Endothelial cell of umbilical vein (primary cell): Measurements from ENCODE around the gene FAM131C. TPM values are rescaled to one million over a fixed set of nuclear protein-coding genes. Genes with fewer than 3 reads are reported as not detected.

Experiments
- BruUV-seq: library from RNA; stranded (reverse); fragments of 400-500 nt; replicated peaks from 2 replicates; lab custom pipeline; 2021; lab: Mats Ljungman, UMichigan
- CTCF ChIA-PET: fragments of 300-600, 350-600 bp; sonication (Branson Sonifier 250); formaldehyde crosslinking; loops from one replicate; lab custom pipeline; 2021; ENCODE audit warnings: antibody characterized with exemption, inconsistent platforms; lab: Charles Lee
- POLR2A ChIA-PET: fragments of 300-600, 350-600 bp; sonication (Branson Sonifier 250); formaldehyde crosslinking; loops from one replicate; lab custom pipeline; 2021; ENCODE audit warnings: antibody characterized with exemption, inconsistent platforms; lab: Charles Lee
- DNase-seq: peaks from one replicate; pipeline ENCODE4 v3.0.0-alpha.2; 2011; ENCODE audit warnings: low read depth, low spot score
- FAIRE-seq: peaks from 2 replicates; lab custom pipeline; 2011; peaks lifted over from hg19 to GRCh38; lab: Jason Lieb, UNC
- H2AFZ ChIP-seq: 2 replicates; pipeline ENCODE4 v1.6.0; 2012; ENCODE audit warnings: low read depth, low read length, control low read depth, inconsistent platforms
- H3K27ac ChIP-seq: 2 replicates; pipeline ENCODE4 v1.5.1; 2011; ENCODE audit warnings: low read depth, mild to moderate bottlenecking, control low read depth, low read length, moderate library complexity; ENCODE audit not compliant: insufficient read depth
- H3K27me3 ChIP-seq, 2 experiments: 2 replicates each; pipeline versions ENCODE4 v1.6.0 to v1.6.1; 2011; ENCODE audit warnings: low read length in 2 of 2, mixed read lengths in 1 of 2; ENCODE audit not compliant: control insufficient read depth in 2 of 2, insufficient read depth in 2 of 2
- H3K36me3 ChIP-seq, 2 experiments: 2 replicates in 1 of 2; 3 replicates in 1 of 2; pipeline ENCODE4 v1.5.1; 2011; ENCODE audit warnings: low read length in 2 of 2, mild to moderate bottlenecking in 1 of 2, moderate library complexity in 1 of 2; ENCODE audit not compliant: control insufficient read depth in 2 of 2, insufficient read depth in 2 of 2; ENCODE audit errors: extremely low read depth in 1 of 2
- H3K4me1 ChIP-seq: 3 replicates; pipeline ENCODE4 v1.5.1; 2011; ENCODE audit warnings: mild to moderate bottlenecking, low read length; ENCODE audit not compliant: control insufficient read depth, insufficient read depth; ENCODE audit errors: extremely low read depth
- H3K4me2 ChIP-seq: 2 replicates; pipeline ENCODE4 v1.6.1; 2011; ENCODE audit warnings: low read length, control low read depth, mixed read lengths; ENCODE audit not compliant: insufficient read depth
- H3K4me3 ChIP-seq, 3 experiments: fragments of 200-600 bp in 1 of 3; sonication (generic), shearing (Covaris generic) in 1 of 3; replicated peaks in 1 of 3; 2 replicates each; pipeline ENCODE4 v1.5.1; 2011 to 2016; ENCODE audit warnings: control low read depth in 3 of 3, low read length in 3 of 3, mild to moderate bottlenecking in 2 of 3, inconsistent platforms in 1 of 3, low read depth in 1 of 3, moderate library complexity in 1 of 3; ENCODE audit not compliant: insufficient read depth in 1 of 3
- H3K79me2 ChIP-seq: 2 replicates; pipeline ENCODE4 v1.6.0; 2012; ENCODE audit warnings: low read length, inconsistent platforms; ENCODE audit not compliant: control insufficient read depth, insufficient read depth
- H3K9ac ChIP-seq: replicated peaks from 2 replicates; pipeline ENCODE3; 2011; ENCODE audit warnings: low read length, control low read depth; ENCODE audit not compliant: insufficient read depth; ENCODE audit errors: extremely low read depth
- H3K9me1 ChIP-seq: replicated peaks from 3 replicates; pipeline ENCODE4 v1.6.0; 2011; ENCODE audit warnings: mild to moderate bottlenecking, low read length; ENCODE audit not compliant: control insufficient read depth, insufficient read depth; ENCODE audit errors: extremely low read depth
- H3K9me3 ChIP-seq: replicated peaks from 2 replicates; pipeline ENCODE4 v1.5.1; 2012; ENCODE audit warnings: low read length, inconsistent platforms; ENCODE audit not compliant: control insufficient read depth, insufficient read depth
- H4K20me1 ChIP-seq: replicated peaks from 2 replicates; pipeline ENCODE3; 2011; ENCODE audit warnings: mild to moderate bottlenecking, low read length; ENCODE audit not compliant: control insufficient read depth, insufficient read depth; ENCODE audit errors: extremely low read depth
- EZH2 ChIP-seq: IDR thresholded peaks from 2 replicates; pipeline ENCODE4 v1.6.1; 2012; ENCODE audit warnings: borderline replicate concordance, low read depth, mild to moderate bottlenecking, moderate library complexity, low read length, inconsistent platforms; ENCODE audit not compliant: severe bottlenecking
- FOS ChIP-seq: IDR thresholded peaks from 2 replicates; pipeline ENCODE4 v1.6.1; 2011; ENCODE audit warnings: mild to moderate bottlenecking, low read length, moderate library complexity, borderline replicate concordance; ENCODE audit not compliant: insufficient read depth
- GATA2 ChIP-seq: IDR thresholded peaks from 2 replicates; pipeline ENCODE4 v1.7.0; 2011; ENCODE audit warnings: low read depth, mild to moderate bottlenecking, moderate library complexity, mixed read lengths, low read length; ENCODE audit not compliant: insufficient read length, insufficient read depth
- JUN ChIP-seq: IDR thresholded peaks from 2 replicates; pipeline ENCODE4 v1.6.1; 2011; ENCODE audit warnings: borderline replicate concordance, low read depth; ENCODE audit not compliant: insufficient read length, insufficient read depth
- MAX ChIP-seq: IDR thresholded peaks from 2 replicates; pipeline ENCODE4 v1.6.1; 2011; ENCODE audit not compliant: insufficient read depth, insufficient read length
- MYC ChIP-seq: IDR thresholded peaks from one replicate; pipeline ENCODE4 v1.6.1; 2011; ENCODE audit warnings: mild to moderate bottlenecking, low read depth, low read length
- POLR2A ChIP-seq: IDR thresholded peaks from 2 replicates; pipeline ENCODE4 v1.6.1; 2012; ENCODE audit warnings: low read depth, mild to moderate bottlenecking, control low read depth, low read length
- POLR2AphosphoS5 ChIP-seq: IDR thresholded peaks from 2 replicates; pipeline ENCODE4 v1.6.1; 2012; ENCODE audit warnings: low read depth, mild to moderate bottlenecking, control low read depth, low read length, moderate library complexity; ENCODE audit not compliant: insufficient read depth
- dilution Hi-C: fragments of 300-500 bp; cut with MboI; formaldehyde crosslinking; loops from one replicate; pipeline ENCODE4 v1.15.0; 2019; ENCODE audit warnings: low sequenced_read_pairs; ENCODE audit not compliant: extremely low pct_ligation_motif_present
- intact Hi-C: fragments of 100-400 bp; cut with micrococcal nuclease; formaldehyde crosslinking; loops from one replicate; pipeline ENCODE4 v1.10.0; 2022
- polyA plus RNA-seq, 4 experiments: library from polyadenylated mRNA; depleted of rRNA in 3 of 4; stranded (reverse) in 3 of 4; unstranded in 1 of 4; fragments of >200 nt; gene quantifications; 2 replicates each; pipeline versions ENCODE4 v1.2.1 to v1.2.3, GENCODE V29; 2011 to 2012; ENCODE audit warnings: missing spikeins in 1 of 4
- total RNA-seq: library from RNA; stranded (reverse); gene quantifications from 2 replicates; pipeline ENCODE4 v1.2.3, GENCODE V29; 2021
- TF ChIP-seq, protein P1 (sequence below), 2 donors: IDR thresholded peaks; 1 replicate in 1 of 2; 2 replicates in 1 of 2; pipeline ENCODE4 v1.5.1; 2011; ENCODE audit warnings: low read length in 2 of 2, mild to moderate bottlenecking in 2 of 2, moderate library complexity in 2 of 2, control low read depth in 1 of 2, inconsistent platforms in 1 of 2, low read depth in 1 of 2; ENCODE audit not compliant: insufficient read depth in 1 of 2; ENCODE audit errors: extremely low read depth in 1 of 2

The FAM131C gene
- total and polyA plus RNA-seq, 2 donors (not counting 3 experiments of a cell fraction or from before 2014, with no cell fraction given): 0.23 TPM; not detected in 1

- no peaks in the 10 kb centered on the region for H3K27me3 ChIP-seq
- no peak for DNase-seq
- CTCF ChIA-PET: no interaction called here
- H3K9me3 ChIP-seq: no peaks in the 10 kb centered on the region
- BruUV-seq: no TSS peak
- no peak overlapping the region for H3K27ac ChIP-seq
- intact Hi-C loops (no loop called here), dilution Hi-C loops (no loop called here)
- no peaks in the 10 kb centered on the region for H3K9me1 ChIP-seq
- POLR2A ChIA-PET: no interaction called here
- no peak overlapping the region for H3K9ac ChIP-seq
- H3K4me3 ChIP-seq: no peak overlapping the region
- no peak for FAIRE-seq
- no peak overlapping the region for H3K4me2 ChIP-seq
- H2AFZ ChIP-seq: no peak overlapping the region
- H4K20me1 ChIP-seq: no peaks in the 10 kb centered on the region
- H3K4me1 ChIP-seq: no peaks in the 10 kb centered on the region
- TF ChIP-seq EZH2: no peak
- TF ChIP-seq, protein P1, sequence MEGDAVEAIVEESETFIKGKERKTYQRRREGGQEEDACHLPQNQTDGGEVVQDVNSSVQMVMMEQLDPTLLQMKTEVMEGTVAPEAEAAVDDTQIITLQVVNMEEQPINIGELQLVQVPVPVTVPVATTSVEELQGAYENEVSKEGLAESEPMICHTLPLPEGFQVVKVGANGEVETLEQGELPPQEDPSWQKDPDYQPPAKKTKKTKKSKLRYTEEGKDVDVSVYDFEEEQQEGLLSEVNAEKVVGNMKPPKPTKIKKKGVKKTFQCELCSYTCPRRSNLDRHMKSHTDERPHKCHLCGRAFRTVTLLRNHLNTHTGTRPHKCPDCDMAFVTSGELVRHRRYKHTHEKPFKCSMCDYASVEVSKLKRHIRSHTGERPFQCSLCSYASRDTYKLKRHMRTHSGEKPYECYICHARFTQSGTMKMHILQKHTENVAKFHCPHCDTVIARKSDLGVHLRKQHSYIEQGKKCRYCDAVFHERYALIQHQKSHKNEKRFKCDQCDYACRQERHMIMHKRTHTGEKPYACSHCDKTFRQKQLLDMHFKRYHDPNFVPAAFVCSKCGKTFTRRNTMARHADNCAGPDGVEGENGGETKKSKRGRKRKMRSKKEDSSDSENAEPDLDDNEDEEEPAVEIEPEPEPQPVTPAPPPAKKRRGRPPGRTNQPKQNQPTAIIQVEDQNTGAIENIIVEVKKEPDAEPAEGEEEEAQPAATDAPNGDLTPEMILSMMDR (IDR thresholded peaks at IDR 0.05; ENCODE audit: extremely low read depth in 1 of 2, insufficient read depth in 1 of 2, low read depth in 1 of 2, low read length in 2 of 2): no peak
- no peak for TF ChIP-seq MYC
- TF ChIP-seq FOS: no peak
- TF ChIP-seq POLR2AphosphoS5: no peak
- no peak for TF ChIP-seq JUN
- no peaks in the 10 kb centered on the region for H3K36me3 ChIP-seq
- no peaks in the 10 kb centered on the region for H3K79me2 ChIP-seq
These were observed 29.5 kb downstream of the FAM131C start for GRCh38 chr1:16043950-16044349.

- intact Hi-C loops (no loop called here), dilution Hi-C loops (no loop called here)
- Histone ChIP-seq H3K4me1 (no peaks in the 10 kb centered on the region), H3K9me3 (no peaks in the 10 kb centered on the region), H3K9me1 (no peaks in the 10 kb centered on the region), H3K9ac (no peak within 1 kb of the TSS), H3K27ac (no peak within 1 kb of the TSS), H4K20me1 (no peaks in the 10 kb centered on the region), H3K4me2 (no peak within 1 kb of the TSS), H2AFZ (no peak within 1 kb of the TSS), H3K27me3 (no peaks in the 10 kb centered on the region), H3K4me3 (no peak within 1 kb of the TSS), H3K36me3 (no peaks in the 10 kb centered on the region), H3K79me2 (no peaks in the 10 kb centered on the region)
- BruUV-seq: no TSS peak
- FAIRE-seq: no peak
- no peak for TF ChIP-seq POLR2A
- no peak for TF ChIP-seq FOS
- TF ChIP-seq MYC: no peak
- no peak for TF ChIP-seq MAX
- TF ChIP-seq JUN: no peak
- no peak for TF ChIP-seq POLR2AphosphoS5
- no peak for TF ChIP-seq GATA2
- TF ChIP-seq, protein P1 (IDR thresholded peaks at IDR 0.05; ENCODE audit: extremely low read depth in 1 of 2, insufficient read depth in 1 of 2, low read depth in 1 of 2, low read length in 2 of 2): no peak
- TF ChIP-seq EZH2: no peak
- CTCF ChIA-PET: no interaction called here
- no peak for DNase-seq
- POLR2A ChIA-PET: no interaction called here
These were observed 29.9 kb downstream of the FAM131C start, which contains the start of gene CLCNKB for GRCh38 chr1:16043521-16043920. Gene CLCNKB, plus strand, starts transcription at chr1:16043782. Its CDS starts 711 bp downstream, at chr1:16044493.
